Mesenchymal stem cell (in vitro differentiated cells and primary cell): ENCODE results near the gene PLEKHO2. TPM values are rescaled to one million over a fixed set of nuclear protein-coding genes. Genes with fewer than 3 reads are reported as not detected.
A peak's percentile ranks its signal among the peaks of the same experiment; 100 is the strongest.
"Not testable (repeated sequence)": the region's sequence is repeated elsewhere in the genome, so short reads cannot be mapped to it uniquely, and the experiment has no call there.

Experiments
- DNase-seq: peaks from one replicate; pipeline ENCODE4 v3.0.0-alpha.2; 2013
- H2AFZ ChIP-seq: one replicate; pipeline ENCODE4 v1.6.1; 2013; ENCODE audit warnings: low read depth, mild to moderate bottlenecking, control low read depth, inconsistent platforms, low read length, moderate library complexity
- H2AK5ac ChIP-seq: 2 replicates; pipeline ENCODE4 v1.6.1; 2013; ENCODE audit warnings: low read length, moderate library complexity, mild to moderate bottlenecking, inconsistent platforms; ENCODE audit not compliant: severe bottlenecking
- H2BK120ac ChIP-seq: one replicate; pipeline ENCODE4 v1.6.1; 2013; ENCODE audit warnings: low read depth, mild to moderate bottlenecking, inconsistent platforms, low read length, moderate library complexity
- H2BK12ac ChIP-seq, 2 experiments: one replicate each; pipeline ENCODE4 v1.6.1; 2013; ENCODE audit warnings: inconsistent platforms in 2 of 2, low read length in 2 of 2, mild to moderate bottlenecking in 2 of 2, moderate library complexity in 2 of 2, control low read depth in 1 of 2
- H2BK15ac ChIP-seq: one replicate; pipeline ENCODE4 v1.6.1; 2013; ENCODE audit warnings: mild to moderate bottlenecking, low read depth, inconsistent platforms; ENCODE audit not compliant: poor library complexity, severe bottlenecking
- H2BK5ac ChIP-seq: 2 replicates; pipeline ENCODE4 v1.6.1; 2013; ENCODE audit warnings: low read depth, mild to moderate bottlenecking, low read length, control low read depth, inconsistent platforms; ENCODE audit not compliant: poor library complexity, severe bottlenecking
- H3K14ac ChIP-seq, 2 experiments: one replicate each; pipeline ENCODE4 v1.6.1; 2013; ENCODE audit warnings: inconsistent platforms in 2 of 2, low read length in 2 of 2, control low read depth in 1 of 2, mild to moderate bottlenecking in 1 of 2, moderate library complexity in 1 of 2
- H3K18ac ChIP-seq, 2 experiments: one replicate each; pipeline ENCODE4 v1.6.1; 2013; ENCODE audit warnings: inconsistent platforms in 2 of 2, low read length in 2 of 2, control low read depth in 1 of 2, low read depth in 1 of 2, mild to moderate bottlenecking in 1 of 2
- H3K23ac ChIP-seq, 2 experiments: one replicate each; pipeline ENCODE4 v1.6.1; 2013; ENCODE audit warnings: inconsistent platforms in 2 of 2, low read length in 2 of 2, mild to moderate bottlenecking in 2 of 2, moderate library complexity in 2 of 2, control low read depth in 1 of 2
- H3K27ac ChIP-seq: 2 replicates; pipeline ENCODE4 v1.5.1; 2013; ENCODE audit warnings: mild to moderate bottlenecking, moderate library complexity, low read length, control low read depth, inconsistent platforms; ENCODE audit not compliant: poor library complexity, severe bottlenecking
- H3K27me3 ChIP-seq, 2 experiments: 2 replicates each; pipeline versions ENCODE4 v1.6.1 to v1.7.0; 2013; ENCODE audit warnings: low read length in 2 of 2, mild to moderate bottlenecking in 2 of 2, moderate library complexity in 2 of 2, control low read depth in 1 of 2, inconsistent platforms in 1 of 2; ENCODE audit not compliant: control insufficient read depth in 1 of 2, insufficient read depth in 1 of 2
- H3K36me3 ChIP-seq, 2 experiments: 2 replicates each; pipeline versions ENCODE4 v1.6.1 to v1.7.0; 2013; ENCODE audit warnings: low read length in 2 of 2, control low read depth in 1 of 2, inconsistent platforms in 1 of 2, low read depth in 1 of 2, mild to moderate bottlenecking in 1 of 2; ENCODE audit not compliant: insufficient read depth in 2 of 2, control insufficient read depth in 1 of 2
- H3K4ac ChIP-seq, 2 experiments: one replicate each; pipeline ENCODE4 v1.6.1; 2013; ENCODE audit warnings: inconsistent platforms in 2 of 2, low read length in 2 of 2, mild to moderate bottlenecking in 2 of 2, moderate library complexity in 2 of 2, control low read depth in 1 of 2, low read depth in 1 of 2
- H3K4me1 ChIP-seq: 2 replicates; pipeline ENCODE4 v1.6.1; 2013; ENCODE audit warnings: low read depth, low read length, control low read depth; ENCODE audit not compliant: control insufficient read depth, insufficient read depth
- H3K4me2 ChIP-seq: 2 replicates; pipeline ENCODE4 v1.6.1; 2013; ENCODE audit warnings: low read length, mild to moderate bottlenecking, inconsistent platforms; ENCODE audit not compliant: poor library complexity, severe bottlenecking
- H3K4me3 ChIP-seq, 2 experiments: 2 replicates each; pipeline versions ENCODE4 v1.5.1 to v1.7.0; 2013; ENCODE audit warnings: low read length in 2 of 2, mild to moderate bottlenecking in 2 of 2, control low read depth in 1 of 2, low read depth in 1 of 2; ENCODE audit not compliant: insufficient read depth in 1 of 2
- H3K79me1 ChIP-seq: replicated peaks from 2 replicates; pipeline ENCODE4 v1.6.1; 2013; ENCODE audit warnings: mild to moderate bottlenecking, control low read depth, low read length, inconsistent platforms; ENCODE audit not compliant: poor library complexity, severe bottlenecking
- H3K9ac ChIP-seq: 2 replicates; pipeline ENCODE4 v1.7.0; 2013; ENCODE audit warnings: mild to moderate bottlenecking, low read length, moderate library complexity
- H3K9me3 ChIP-seq: 2 replicates; pipeline ENCODE4 v1.7.0; 2013; ENCODE audit warnings: mild to moderate bottlenecking, low read length; ENCODE audit not compliant: control insufficient read depth
- H4K8ac ChIP-seq: one replicate; pipeline ENCODE4 v1.6.1; 2013; ENCODE audit warnings: inconsistent platforms, mild to moderate bottlenecking, low read length, moderate library complexity
- H4K91ac ChIP-seq: one replicate; pipeline ENCODE4 v1.6.1; 2013; ENCODE audit warnings: mild to moderate bottlenecking, low read length, inconsistent platforms
- WGBS: methylation state at CpG from one replicate; pipeline ENCODE4 v1.1.7; 2013; ENCODE audit warnings: mixed read lengths; 5-methylcytosine and 5-hydroxymethylcytosine counted together
- polyA plus RNA-seq, 2 experiments: library from polyadenylated mRNA; stranded (reverse); fragments of 200-250 nt; gene quantifications; one replicate each; pipeline ENCODE4 v1.2.3, GENCODE V29; 2013

The PLEKHO2 gene
- 16.3 TPM for polyA plus RNA-seq (2013, experiment 1 of 2)
- polyA plus RNA-seq (2013, experiment 2 of 2): 17.0 TPM

DNA sequence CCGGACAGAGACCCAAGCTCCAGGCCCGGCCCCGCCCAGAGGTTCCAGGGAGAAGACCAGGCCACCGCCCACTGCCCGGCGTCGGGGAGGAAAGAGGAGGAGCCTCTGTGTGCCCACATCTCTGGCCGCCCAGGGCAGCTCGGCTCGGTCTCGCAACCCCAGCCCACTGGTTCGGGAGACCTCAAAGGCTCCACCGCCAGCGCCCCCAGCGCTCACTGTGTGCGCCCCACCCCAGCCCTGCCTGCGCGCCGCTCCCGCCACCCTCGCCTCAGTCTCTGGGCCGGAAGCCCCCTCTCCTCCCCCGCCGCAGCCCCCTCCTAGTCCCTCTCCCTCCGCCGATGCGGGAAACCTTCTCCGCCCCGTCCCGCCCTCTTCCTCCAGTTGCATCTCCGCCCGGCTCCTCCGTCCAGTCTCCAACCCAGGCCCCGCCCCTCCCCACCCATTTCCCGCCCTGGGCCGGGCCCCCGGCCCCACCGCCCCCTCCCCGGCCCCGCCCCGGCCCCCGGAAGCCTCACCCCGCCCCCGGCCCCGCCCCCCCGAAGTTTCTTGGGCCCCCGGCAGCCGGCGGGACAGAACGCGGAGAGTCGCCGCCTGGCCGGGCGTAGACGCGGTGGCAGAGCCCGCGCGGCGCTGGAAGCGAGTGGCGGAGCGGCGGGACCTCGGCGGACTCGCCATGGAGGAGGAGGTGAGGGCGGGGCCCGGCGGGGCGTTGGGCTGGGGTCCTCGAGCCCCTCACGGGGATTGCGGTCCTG, at the start of gene PLEKHO2:
Gene PLEKHO2, plus strand, starts transcription at position 572 of the 752 bp plus-strand sequence. Its CDS starts 102 bp downstream, at position 674.
- peak within 1 kb of the TSS; percentile 94 for H4K91ac ChIP-seq
- H4K8ac ChIP-seq: peak within 1 kb of the TSS; percentile 96
- no peaks in the 10 kb centered on the region for H3K9me3 ChIP-seq
- peak within 1 kb of the TSS; percentile 65 to 89 for H2BK12ac ChIP-seq
- peak within 1 kb of the TSS; percentile 66 for H2AFZ ChIP-seq
- H3K27ac ChIP-seq: peak within 1 kb of the TSS; percentile 77
- H3K36me3 ChIP-seq: peaks cover 0 to 1% of the 10 kb centered on the region in 2 experiments
- peak; percentile 96 for DNase-seq
- peak within 1 kb of the TSS; percentile 92 to 99 for H3K4me3 ChIP-seq
- peak within 1 kb of the TSS; percentile 92 for H2BK120ac ChIP-seq
- H2BK15ac ChIP-seq: peak within 1 kb of the TSS; percentile 89
- peak within 1 kb of the TSS; percentile 94 for H3K4me2 ChIP-seq
- H2BK5ac ChIP-seq: peak within 1 kb of the TSS; percentile 22
- peak within 1 kb of the TSS; percentile 93 to 97 for H3K18ac ChIP-seq
- H3K79me1 ChIP-seq: peaks cover 7% of the 10 kb centered on the region
- H3K14ac ChIP-seq: peak within 1 kb of the TSS; percentile 79 to 82
- peak within 1 kb of the TSS; percentile 37 to 38 for H3K23ac ChIP-seq
- peak within 1 kb of the TSS; percentile 73 to 85 for H3K4ac ChIP-seq
- no peaks in the 10 kb centered on the region for H3K27me3 ChIP-seq
- peak within 1 kb of the TSS; percentile 95 for H3K9ac ChIP-seq
- H2AK5ac ChIP-seq: peak within 1 kb of the TSS; percentile 59
- H3K4me1 ChIP-seq: peaks cover 38% of the 10 kb centered on the region
- WGBS: 0% methylated on average over 36 of the region's 75 CpGs

DNA sequence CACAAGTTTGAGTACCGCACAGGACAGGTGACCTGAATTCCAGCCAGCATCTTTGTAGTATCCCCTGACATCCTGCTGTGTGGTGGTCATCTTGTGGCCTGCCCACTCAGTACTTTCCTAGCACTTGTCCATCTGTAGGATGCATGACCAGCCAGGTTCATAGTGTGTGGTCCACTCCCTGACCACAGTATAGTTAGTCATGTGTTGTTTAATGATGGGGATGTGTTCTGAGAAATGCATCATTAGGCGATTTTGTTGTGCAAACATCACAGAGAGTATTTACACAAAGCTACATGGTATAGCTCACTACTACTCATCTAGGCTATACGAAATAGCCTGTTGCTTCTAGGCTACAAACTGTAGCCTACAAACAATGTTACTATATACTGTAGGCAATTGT, 49.4 kb upstream of the PLEKHO2 start:
- Histone ChIP-seq H4K91ac (no peak overlapping the region), H2BK12ac (no peak overlapping the region), H3K27ac (no peak overlapping the region), H2AFZ (no peak overlapping the region), H3K23ac (no peak overlapping the region), H3K18ac (no peak overlapping the region), H3K4ac (no peak overlapping the region), H3K9ac (no peak overlapping the region), H3K36me3 (no peaks in the 10 kb centered on the region), H3K4me3 (no peak overlapping the region), H2BK5ac (no peak overlapping the region), H3K27me3 (no peaks in the 10 kb centered on the region), H3K79me1 (no peaks in the 10 kb centered on the region), H2BK15ac (no peak overlapping the region), H2AK5ac (no peak overlapping the region), H3K4me2 (no peak overlapping the region), H3K9me3 (no peaks in the 10 kb centered on the region), H3K4me1 (no peaks in the 10 kb centered on the region), H3K14ac (no peak overlapping the region), H4K8ac (no peak overlapping the region), H2BK120ac (no peak overlapping the region)
- WGBS: 100% methylated on average over 1 of the region's 3 CpGs
- peak; percentile 73 for DNase-seq

GRCh38 chr15:64795299-64795698, 46.4 kb upstream of the PLEKHO2 start:
- H2BK15ac ChIP-seq, H3K9me3 ChIP-seq, H3K79me1 ChIP-seq, H3K27me3 ChIP-seq, H2AK5ac ChIP-seq, H4K91ac ChIP-seq, H3K4ac ChIP-seq, H2AFZ ChIP-seq, H3K23ac ChIP-seq, H3K4me3 ChIP-seq, H2BK5ac ChIP-seq, H3K4me2 ChIP-seq, H3K4me1 ChIP-seq, H3K14ac ChIP-seq, H3K18ac ChIP-seq, DNase-seq, H3K36me3 ChIP-seq, H2BK120ac ChIP-seq, H2BK12ac ChIP-seq, H3K27ac ChIP-seq, H4K8ac ChIP-seq, H3K9ac ChIP-seq: not testable (repeated sequence)
- 100% methylated on average over 3 of the region's 7 CpGs for WGBS

DNA sequence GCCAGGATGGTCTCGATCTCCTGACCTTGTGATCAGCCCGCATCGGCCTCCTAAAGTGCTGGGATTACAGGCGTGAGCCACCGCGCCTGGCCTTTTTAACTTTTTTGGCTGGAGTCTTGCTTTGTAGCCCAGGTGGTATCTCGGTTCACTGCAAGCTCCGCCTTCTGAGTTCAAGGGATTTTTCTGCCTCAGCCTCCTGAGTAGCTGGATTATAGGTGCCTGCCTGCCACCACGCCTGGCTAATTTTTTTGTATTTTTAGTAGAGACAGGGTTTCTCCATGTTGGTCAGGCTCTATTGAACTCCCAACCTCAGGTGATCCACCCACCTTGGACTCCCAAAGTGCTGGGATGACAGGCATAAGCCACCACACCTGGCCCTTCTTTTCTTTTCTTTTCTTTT, 45.8 kb upstream of the PLEKHO2 start:
- H2AK5ac ChIP-seq, H4K8ac ChIP-seq, H3K9ac ChIP-seq, H2BK5ac ChIP-seq, H3K4me2 ChIP-seq, H2AFZ ChIP-seq, H2BK120ac ChIP-seq, H3K18ac ChIP-seq, H3K9me3 ChIP-seq, H3K14ac ChIP-seq, DNase-seq, H3K4me1 ChIP-seq, H2BK15ac ChIP-seq, H3K79me1 ChIP-seq, H3K4me3 ChIP-seq, H3K27me3 ChIP-seq, H3K23ac ChIP-seq, H3K27ac ChIP-seq, H3K4ac ChIP-seq, H3K36me3 ChIP-seq, H4K91ac ChIP-seq, H2BK12ac ChIP-seq: not testable (repeated sequence)
- WGBS: 94% methylated on average over 9 of the region's 9 CpGs
